ENCODE data around the gene TTC3. TPM values are rescaled to one million over a fixed set of nuclear protein-coding genes. Genes with fewer than 3 reads are reported as not detected.
"Not testable (repeated sequence)": the region's sequence is repeated elsewhere in the genome, so short reads cannot be mapped to it uniquely, and the experiment has no call there.

Gene TTC3
- total RNA-seq, 2 donors from 2014 or later: 104 to 105 TPM

GRCh38 chr21:37087188-37087587, 14.1 kb downstream of the TTC3 start:
- Mint-ChIP-seq H3K4me3 (no peak overlapping the region), H3K27ac (no peak overlapping the region), H3K36me3 (ENCODE audit: low read depth) (peaks cover 2% of the 10 kb centered on the region), H3K27me3 (no peaks in the 10 kb centered on the region), H3K4me1 (peaks cover 21% of the 10 kb centered on the region)
- DNase-seq: no peak
- no peaks in the 10 kb centered on the region for H3K9me3 ChIP-seq (ENCODE audit: control insufficient read depth, low read length, poor library complexity, severe bottlenecking)
- ATAC-seq: no peak

- no peaks in the 10 kb centered on the region for H3K9me3 ChIP-seq (ENCODE audit: control insufficient read depth, low read length, poor library complexity, severe bottlenecking)
- Mint-ChIP-seq H3K27me3 (no peaks in the 10 kb centered on the region), H3K4me3 (no peak overlapping the region), H3K4me1 (peaks cover 12% of the 10 kb centered on the region), H3K36me3 (ENCODE audit: low read depth) (no peaks in the 10 kb centered on the region), H3K27ac (no peak overlapping the region)
- DNase-seq (no peak), ATAC-seq (no peak)
These were observed 15.2 kb downstream of the TTC3 start for GRCh38 chr21:37088186-37088735.

GRCh38 chr21:37093977-37094376, 20.9 kb downstream of the TTC3 start:
- Mint-ChIP-seq H3K36me3 (ENCODE audit: low read depth) (peaks cover 4% of the 10 kb centered on the region), H3K27me3 (no peaks in the 10 kb centered on the region), H3K4me1 (peaks cover 2% of the 10 kb centered on the region), H3K27ac (no peak overlapping the region), H3K4me3 (no peak overlapping the region)
- ATAC-seq (no peak), DNase-seq (no peak)
- no peaks in the 10 kb centered on the region for H3K9me3 ChIP-seq (ENCODE audit: control insufficient read depth, low read length, poor library complexity, severe bottlenecking)

GRCh38 chr21:37095821-37096220, 22.8 kb downstream of the TTC3 start:
- H3K36me3 Mint-ChIP-seq (ENCODE audit: low read depth): peaks cover 4% of the 10 kb centered on the region
- no peaks in the 10 kb centered on the region for H3K9me3 ChIP-seq (ENCODE audit: control insufficient read depth, low read length, poor library complexity, severe bottlenecking)
- H3K4me3 Mint-ChIP-seq: no peak overlapping the region
- DNase-seq: no peak
- ATAC-seq: no peak
- no peaks in the 10 kb centered on the region for H3K4me1 Mint-ChIP-seq
- no peaks in the 10 kb centered on the region for H3K27me3 Mint-ChIP-seq
- H3K27ac Mint-ChIP-seq: no peak overlapping the region

- no peaks in the 10 kb centered on the region for H3K27me3 Mint-ChIP-seq
- no peak for ATAC-seq
- H3K9me3 ChIP-seq (ENCODE audit: control insufficient read depth, low read length, poor library complexity, severe bottlenecking): no peaks in the 10 kb centered on the region
- H3K27ac Mint-ChIP-seq: no peak overlapping the region
- DNase-seq: no peak
- H3K36me3 Mint-ChIP-seq (ENCODE audit: low read depth): peaks cover 4% of the 10 kb centered on the region
- no peak overlapping the region for H3K4me3 Mint-ChIP-seq
- H3K4me1 Mint-ChIP-seq: no peaks in the 10 kb centered on the region
These were observed 25.7 kb downstream of the TTC3 start for GRCh38 chr21:37098751-37099150.

GRCh38 chr21:37100316-37100715, 27.3 kb downstream of the TTC3 start:
- Mint-ChIP-seq H3K27ac (no peak overlapping the region), H3K4me1 (peaks cover 4% of the 10 kb centered on the region), H3K27me3 (no peaks in the 10 kb centered on the region), H3K4me3 (peak overlapping the region; percentile 10), H3K36me3 (ENCODE audit: low read depth) (peaks cover 4% of the 10 kb centered on the region)
- ATAC-seq: no peak
- no peak for DNase-seq
- H3K9me3 ChIP-seq (ENCODE audit: control insufficient read depth, low read length, poor library complexity, severe bottlenecking): no peaks in the 10 kb centered on the region

- no peak for DNase-seq
- Mint-ChIP-seq H3K4me1 (peaks cover 4% of the 10 kb centered on the region), H3K36me3 (ENCODE audit: low read depth) (peaks cover 4% of the 10 kb centered on the region), H3K4me3 (no peak overlapping the region), H3K27ac (no peak overlapping the region), H3K27me3 (no peaks in the 10 kb centered on the region)
- H3K9me3 ChIP-seq (ENCODE audit: control insufficient read depth, low read length, poor library complexity, severe bottlenecking): no peaks in the 10 kb centered on the region
- ATAC-seq: no peak
These were observed 28.3 kb downstream of the TTC3 start for GRCh38 chr21:37101384-37101783.

- peak overlapping the region; percentile 48 for H3K27ac Mint-ChIP-seq
- not testable (repeated sequence) for H3K36me3 Mint-ChIP-seq (ENCODE audit: low read depth); H3K4me3 Mint-ChIP-seq; H3K4me1 Mint-ChIP-seq; H3K27me3 Mint-ChIP-seq; ATAC-seq; DNase-seq; H3K9me3 ChIP-seq (ENCODE audit: control insufficient read depth, low read length, poor library complexity, severe bottlenecking)
These were observed 29.7 kb downstream of the TTC3 start for GRCh38 chr21:37102746-37103145.

- Mint-ChIP-seq H3K36me3 (ENCODE audit: low read depth) (peaks cover 2% of the 10 kb centered on the region), H3K27ac (no peak overlapping the region), H3K4me3 (no peak overlapping the region), H3K27me3 (no peaks in the 10 kb centered on the region), H3K4me1 (peaks cover 4% of the 10 kb centered on the region)
- no peak for ATAC-seq
- no peaks in the 10 kb centered on the region for H3K9me3 ChIP-seq (ENCODE audit: control insufficient read depth, low read length, poor library complexity, severe bottlenecking)
- DNase-seq: no peak
These were observed 33.9 kb downstream of the TTC3 start for GRCh38 chr21:37106998-37107397.

- not testable (repeated sequence) for DNase-seq
These were observed 38.0 kb downstream of the TTC3 start for GRCh38 chr21:37111029-37111428.

GRCh38 chr21:37114301-37114700, 41.2 kb downstream of the TTC3 start:
- not testable (repeated sequence) for H3K4me3 Mint-ChIP-seq; H3K27ac Mint-ChIP-seq; ATAC-seq; DNase-seq; H3K27me3 Mint-ChIP-seq; H3K36me3 Mint-ChIP-seq (ENCODE audit: low read depth); H3K9me3 ChIP-seq (ENCODE audit: control insufficient read depth, low read length, poor library complexity, severe bottlenecking); H3K4me1 Mint-ChIP-seq

More at GRCh38 chr21:37111029-37111428, 38.0 kb downstream of the TTC3 start:
- H3K36me3 Mint-ChIP-seq (ENCODE audit: low read depth); H3K4me1 Mint-ChIP-seq; H3K27me3 Mint-ChIP-seq; H3K9me3 ChIP-seq (ENCODE audit: control insufficient read depth, low read length, poor library complexity, severe bottlenecking); ATAC-seq; H3K27ac Mint-ChIP-seq; H3K4me3 Mint-ChIP-seq: not testable (repeated sequence)

GRCh38 chr21:37116459-37116858, 43.4 kb downstream of the TTC3 start:
- not testable (repeated sequence) for H3K4me3 Mint-ChIP-seq; ATAC-seq; H3K36me3 Mint-ChIP-seq (ENCODE audit: low read depth); H3K9me3 ChIP-seq (ENCODE audit: control insufficient read depth, low read length, poor library complexity, severe bottlenecking); H3K27me3 Mint-ChIP-seq; DNase-seq
- Mint-ChIP-seq H3K27ac (peak overlapping the region; percentile 51), H3K4me1 (peaks cover 16% of the 10 kb centered on the region)

- Mint-ChIP-seq H3K36me3 (ENCODE audit: low read depth) (peaks cover 4% of the 10 kb centered on the region), H3K27me3 (no peaks in the 10 kb centered on the region), H3K4me1 (peaks cover 16% of the 10 kb centered on the region), H3K27ac (no peak overlapping the region), H3K4me3 (no peak overlapping the region)
- H3K9me3 ChIP-seq (ENCODE audit: control insufficient read depth, low read length, poor library complexity, severe bottlenecking): no peaks in the 10 kb centered on the region
- no peak for ATAC-seq
- DNase-seq: no peak
These were observed 44.1 kb downstream of the TTC3 start for GRCh38 chr21:37117204-37117603.

GRCh38 chr21:37118187-37118826, 45.3 kb downstream of the TTC3 start:
- Mint-ChIP-seq H3K4me3 (no peak overlapping the region), H3K27ac (peak overlapping the region; percentile 1), H3K4me1 (peaks cover 16% of the 10 kb centered on the region), H3K27me3 (no peaks in the 10 kb centered on the region), H3K36me3 (ENCODE audit: low read depth) (peaks cover 8% of the 10 kb centered on the region)
- ATAC-seq (no peak), DNase-seq (no peak)
- H3K9me3 ChIP-seq (ENCODE audit: control insufficient read depth, low read length, poor library complexity, severe bottlenecking): no peaks in the 10 kb centered on the region

Data from T-helper 17 cell (primary cell).